HepG2 (cell line): ENCODE data around the gene RHBDL1. TPM values are rescaled to one million over a fixed set of nuclear protein-coding genes. Genes with fewer than 3 reads are reported as not detected.

ENCODE experiments used
- AGO2 ChIP-seq: fragments of 200-400 bp; formaldehyde crosslinking; optimal IDR thresholded peaks from 2 replicates; pipeline ENCODE3; 2017; ENCODE audit warnings: mild to moderate bottlenecking, low read depth, low read length, moderate library complexity
- BORCS8-MEF2B ChIP-seq: sonication (generic); formaldehyde crosslinking; IDR thresholded peaks from 2 replicates; pipeline ENCODE4 v1.8.0; 2022; ENCODE audit warnings: mild to moderate bottlenecking, missing genetic modification reagents
- EP300 ChIP-seq, 3 experiments: sonication (generic) in 1 of 3; formaldehyde crosslinking in 1 of 3; IDR thresholded peaks; 2 replicates each; pipeline versions ENCODE4 v1.5.1 to v1.6.1; 2011 to 2020; ENCODE audit warnings: low read depth in 2 of 3, low read length in 2 of 3, borderline replicate concordance in 1 of 3, improper control_type of control experiment in 1 of 3, mild to moderate bottlenecking in 1 of 3, missing genetic modification reagents in 1 of 3, moderate library complexity in 1 of 3
- HOXA3 ChIP-seq: sonication (generic); formaldehyde crosslinking; IDR thresholded peaks from 2 replicates; pipeline ENCODE4 v1.5.0; 2020; ENCODE audit warnings: missing genetic modification reagents
- MAZ ChIP-seq, 2 experiments: sonication (generic) in 1 of 2; formaldehyde crosslinking in 1 of 2; IDR thresholded peaks; 2 replicates each; pipeline versions ENCODE4 v1.5.0 to v1.6.1; 2012 to 2020; ENCODE audit warnings: low read depth in 2 of 2, mild to moderate bottlenecking in 2 of 2, borderline replicate concordance in 1 of 2, improper control_type of control experiment in 1 of 2, low read length in 1 of 2, missing genetic modification reagents in 1 of 2, moderate library complexity in 1 of 2
- MIER3 ChIP-seq: IDR thresholded peaks from 2 replicates; pipeline ENCODE4 v1.6.1; 2016; ENCODE audit warnings: missing compliant biosample characterization, borderline replicate concordance
- NFYC ChIP-seq: IDR thresholded peaks from 2 replicates; pipeline ENCODE4 v1.6.1; 2016; ENCODE audit warnings: missing genetic modification reagents, missing compliant biosample characterization
- NR0B2 ChIP-seq: sonication (generic); formaldehyde crosslinking; IDR thresholded peaks from 2 replicates; pipeline ENCODE4 v1.4.0; 2020; ENCODE audit warnings: mild to moderate bottlenecking, missing genetic modification reagents
- NR2C2 ChIP-seq: sonication (generic); formaldehyde crosslinking; IDR thresholded peaks from 2 replicates; pipeline ENCODE4 v1.4.0; 2020; ENCODE audit warnings: missing genetic modification reagents, mild to moderate bottlenecking, moderate library complexity, borderline replicate concordance
- PATZ1 ChIP-seq: sonication (generic); formaldehyde crosslinking; IDR thresholded peaks from 2 replicates; pipeline ENCODE4 v1.4.0; 2020; ENCODE audit warnings: missing genetic modification reagents
- TOPORS ChIP-seq: sonication (generic); formaldehyde crosslinking; IDR thresholded peaks from 2 replicates; pipeline ENCODE4 v1.8.0; 2023; ENCODE audit warnings: mild to moderate bottlenecking, missing genetic modification reagents
- TRIM22 ChIP-seq: fragments of 450-650 bp; IDR thresholded peaks from 2 replicates; pipeline ENCODE4 v1.6.1; 2017
- ZBTB1 ChIP-seq: sonication (generic); formaldehyde crosslinking; IDR thresholded peaks from 2 replicates; pipeline ENCODE4 v1.4.0; 2020; ENCODE audit warnings: missing genetic modification reagents, borderline replicate concordance
- ZNF205 ChIP-seq: IDR thresholded peaks from 2 replicates; pipeline ENCODE4 v1.6.1; 2018; ENCODE audit warnings: missing biosample characterization, missing genetic modification reagents
- ZNF362 ChIP-seq: sonication (generic); formaldehyde crosslinking; IDR thresholded peaks from 2 replicates; pipeline ENCODE4 v1.4.0; 2020; ENCODE audit warnings: missing genetic modification reagents, mild to moderate bottlenecking, borderline replicate concordance
- ZNF556 ChIP-seq: sonication (generic); formaldehyde crosslinking; IDR thresholded peaks from 2 replicates; pipeline ENCODE4 v1.4.0; 2020; ENCODE audit warnings: mild to moderate bottlenecking, missing genetic modification reagents, borderline replicate concordance
- ZXDC ChIP-seq: sonication (generic); formaldehyde crosslinking; IDR thresholded peaks from 2 replicates; pipeline ENCODE4 v1.5.0; 2020; ENCODE audit warnings: mild to moderate bottlenecking, missing genetic modification reagents
- polyA plus RNA-seq, 8 experiments: library from polyadenylated mRNA; depleted of rRNA in 3 of 8; stranded (reverse) in 7 of 8; unstranded in 1 of 8; fragments of >200 nt; fragmentation: Illumina TruSeq in 4 of 8; extraction: Trizol in 4 of 8; gene quantifications; 2 replicates each; pipeline versions ENCODE4 v1.2.1 to v1.2.3, GENCODE V29; 2011 to 2016; ENCODE audit warnings: low read depth in 4 of 8, missing spikeins in 1 of 8, mixed read lengths in 1 of 8; ENCODE audit not compliant: insufficient read depth in 1 of 8
- total RNA-seq, 5 experiments: library from RNA; depleted of rRNA; stranded (reverse); fragments of >200 nt; fragmentation: Illumina TruSeq; extraction: Trizol; gene quantifications; 2 replicates each; pipeline ENCODE4 v1.2.3, GENCODE V29; 2016; ENCODE audit warnings: low read depth in 1 of 5

The RHBDL1 gene
- total and polyA plus RNA-seq, 2 of the 13 experiments (the other 11 are each of a cell fraction or from before 2014, with no cell fraction given) = 1.8 to 3.8 TPM

- TF ChIP-seq ZXDC (CRISPR knock-in tag) = no peak; the same call in 1 of the 2 replicates
- TF ChIP-seq PATZ1 = peak; percentile 87
- TF ChIP-seq ZNF362 (CRISPR knock-in tag) = no peak
- no peak for TF ChIP-seq NFYC (CRISPR knock-in tag)
- TF ChIP-seq BORCS8-MEF2B (CRISPR knock-in tag) = peak; percentile 61; the same call in 1 of the 2 replicates
- peak; percentile 49; the same call in 1 of the 2 replicates for TF ChIP-seq ZNF205
- TF ChIP-seq MAZ (IDR thresholded peaks at IDR 0.05; ENCODE audit: borderline replicate concordance, low read depth, low read length) = peak; percentile 68; the same call in 1 of the 2 replicates
- TF ChIP-seq MAZ (CRISPR knock-in tag; IDR thresholded peaks at IDR 0.05; ENCODE audit: low read depth) = 0 out of 2 replicates have a peak, but pooled peaks have one; percentile 40
- peak; percentile 67; the same call in 1 of the 2 replicates for TF ChIP-seq NR2C2 (CRISPR knock-in tag)
- peak; percentile 52 for TF ChIP-seq HOXA3 (CRISPR knock-in tag)
- TF ChIP-seq EP300 (IDR thresholded peaks at IDR 0.05; ENCODE audit: low read depth in 2 of 2, low read length in 2 of 2) = peak in 1 of 2 experiments; percentile 20; a peak in 1 of 4 replicates
- TF ChIP-seq EP300 (CRISPR knock-in tag; IDR thresholded peaks at IDR 0.05; ENCODE audit: borderline replicate concordance) = no peak
- TF ChIP-seq MIER3 (CRISPR knock-in tag) = 0 out of 2 replicates have a peak, but pooled peaks have one; percentile 47
- peak; percentile 90 for TF ChIP-seq NR0B2
- TF ChIP-seq AGO2 = peak; percentile 26
- no peak for TF ChIP-seq TRIM22
- no peak for TF ChIP-seq ZBTB1 (CRISPR knock-in tag)
- TF ChIP-seq ZNF556 = 0 out of 2 replicates have a peak, but pooled peaks have one; percentile 75
- TF ChIP-seq TOPORS (CRISPR knock-in tag) = 0 out of 2 replicates have a peak, but pooled peaks have one; percentile 17
Measured at GRCh38 chr16:641326-642188, 33.9 kb upstream of the RHBDL1 start, which contains the start of gene MCRIP2 (continued).
